PC-3 (cell line): Measurements from ENCODE around the gene CABP1.

Source experiments
- CTCF ChIP-seq: fragments of 300-600 bp; sonication (generic); conservative IDR thresholded peaks from 2 replicates; pipeline ENCODE4 v1.5.1; 2017; ENCODE audit warnings: antibody characterized with exemption, low read depth, mild to moderate bottlenecking, low read length
- EZH2 ChIP-seq: fragments of 300-600 bp; sonication (generic); IDR thresholded peaks from one replicate; pipeline ENCODE4 v1.6.1; 2017; ENCODE audit warnings: antibody characterized with exemption, mild to moderate bottlenecking, low read length; ENCODE audit not compliant: unreplicated experiment

DNA sequence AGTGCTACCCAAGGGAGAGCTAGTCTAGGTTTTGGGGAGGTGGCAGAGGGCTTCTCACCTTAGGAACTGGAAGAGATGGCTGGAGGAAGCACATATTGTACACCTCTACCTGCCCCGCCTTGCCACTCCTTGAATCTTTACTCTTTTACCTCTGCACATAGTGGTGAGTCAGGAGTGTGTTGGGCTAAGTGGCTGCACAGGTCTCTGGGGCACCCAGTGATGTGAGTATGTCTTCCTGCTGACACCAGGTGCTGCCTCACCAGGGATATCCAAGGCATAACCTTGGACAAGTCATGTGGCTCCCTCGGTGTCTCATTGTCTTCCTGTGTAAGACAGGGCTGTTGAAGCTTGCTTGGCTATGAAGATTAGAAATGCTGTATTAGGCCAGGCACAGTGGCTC is 19.8 kb upstream of the CABP1 start:
- TF ChIP-seq EZH2, result no peak
- no peak for TF ChIP-seq CTCF
